Endothelial cell of umbilical vein (primary cell): ENCODE measurements around the gene UNKL. TPM values are rescaled to one million over a fixed set of nuclear protein-coding genes. Genes with fewer than 3 reads are reported as not detected.

Source experiments
- BruUV-seq: library from RNA; stranded (reverse); fragments of 400-500 nt; replicated peaks from 2 replicates; lab custom pipeline; 2021; lab: Mats Ljungman, UMichigan
- CTCF ChIA-PET: fragments of 300-600, 350-600 bp; sonication (Branson Sonifier 250); formaldehyde crosslinking; loops from one replicate; lab custom pipeline; 2021; ENCODE audit warnings: antibody characterized with exemption, inconsistent platforms; lab: Charles Lee
- POLR2A ChIA-PET: fragments of 300-600, 350-600 bp; sonication (Branson Sonifier 250); formaldehyde crosslinking; loops from one replicate; lab custom pipeline; 2021; ENCODE audit warnings: antibody characterized with exemption, inconsistent platforms; lab: Charles Lee
- DNase-seq: peaks from one replicate; pipeline ENCODE4 v3.0.0-alpha.2; 2011; ENCODE audit warnings: low read depth, low spot score
- FAIRE-seq: peaks from 2 replicates; lab custom pipeline; 2011; peaks lifted over from hg19 to GRCh38; lab: Jason Lieb, UNC
- H2AFZ ChIP-seq: 2 replicates; pipeline ENCODE4 v1.6.0; 2012; ENCODE audit warnings: low read depth, low read length, control low read depth, inconsistent platforms
- H3K27ac ChIP-seq: 2 replicates; pipeline ENCODE4 v1.5.1; 2011; ENCODE audit warnings: low read depth, mild to moderate bottlenecking, control low read depth, low read length, moderate library complexity; ENCODE audit not compliant: insufficient read depth
- H3K27me3 ChIP-seq, 2 experiments: 2 replicates each; pipeline versions ENCODE4 v1.6.0 to v1.6.1; 2011; ENCODE audit warnings: low read length in 2 of 2, mixed read lengths in 1 of 2; ENCODE audit not compliant: control insufficient read depth in 2 of 2, insufficient read depth in 2 of 2
- H3K36me3 ChIP-seq, 2 experiments: 2 replicates in 1 of 2; 3 replicates in 1 of 2; pipeline ENCODE4 v1.5.1; 2011; ENCODE audit warnings: low read length in 2 of 2, mild to moderate bottlenecking in 1 of 2, moderate library complexity in 1 of 2; ENCODE audit not compliant: control insufficient read depth in 2 of 2, insufficient read depth in 2 of 2; ENCODE audit errors: extremely low read depth in 1 of 2
- H3K4me1 ChIP-seq: 3 replicates; pipeline ENCODE4 v1.5.1; 2011; ENCODE audit warnings: mild to moderate bottlenecking, low read length; ENCODE audit not compliant: control insufficient read depth, insufficient read depth; ENCODE audit errors: extremely low read depth
- H3K4me2 ChIP-seq: 2 replicates; pipeline ENCODE4 v1.6.1; 2011; ENCODE audit warnings: low read length, control low read depth, mixed read lengths; ENCODE audit not compliant: insufficient read depth
- H3K4me3 ChIP-seq, 3 experiments: fragments of 200-600 bp in 1 of 3; sonication (generic), shearing (Covaris generic) in 1 of 3; replicated peaks in 1 of 3; 2 replicates each; pipeline ENCODE4 v1.5.1; 2011 to 2016; ENCODE audit warnings: control low read depth in 3 of 3, low read length in 3 of 3, mild to moderate bottlenecking in 2 of 3, inconsistent platforms in 1 of 3, low read depth in 1 of 3, moderate library complexity in 1 of 3; ENCODE audit not compliant: insufficient read depth in 1 of 3
- H3K79me2 ChIP-seq: 2 replicates; pipeline ENCODE4 v1.6.0; 2012; ENCODE audit warnings: low read length, inconsistent platforms; ENCODE audit not compliant: control insufficient read depth, insufficient read depth
- H3K9ac ChIP-seq: replicated peaks from 2 replicates; pipeline ENCODE3; 2011; ENCODE audit warnings: low read length, control low read depth; ENCODE audit not compliant: insufficient read depth; ENCODE audit errors: extremely low read depth
- H3K9me1 ChIP-seq: replicated peaks from 3 replicates; pipeline ENCODE4 v1.6.0; 2011; ENCODE audit warnings: mild to moderate bottlenecking, low read length; ENCODE audit not compliant: control insufficient read depth, insufficient read depth; ENCODE audit errors: extremely low read depth
- H3K9me3 ChIP-seq: replicated peaks from 2 replicates; pipeline ENCODE4 v1.5.1; 2012; ENCODE audit warnings: low read length, inconsistent platforms; ENCODE audit not compliant: control insufficient read depth, insufficient read depth
- H4K20me1 ChIP-seq: replicated peaks from 2 replicates; pipeline ENCODE3; 2011; ENCODE audit warnings: mild to moderate bottlenecking, low read length; ENCODE audit not compliant: control insufficient read depth, insufficient read depth; ENCODE audit errors: extremely low read depth
- CTCF ChIP-seq, 2 donors: IDR thresholded peaks; 1 replicate in 1 of 2; 2 replicates in 1 of 2; pipeline ENCODE4 v1.5.1; 2011; ENCODE audit warnings: low read length in 2 of 2, mild to moderate bottlenecking in 2 of 2, moderate library complexity in 2 of 2, control low read depth in 1 of 2, inconsistent platforms in 1 of 2, low read depth in 1 of 2; ENCODE audit not compliant: insufficient read depth in 1 of 2; ENCODE audit errors: extremely low read depth in 1 of 2
- EZH2 ChIP-seq: IDR thresholded peaks from 2 replicates; pipeline ENCODE4 v1.6.1; 2012; ENCODE audit warnings: borderline replicate concordance, low read depth, mild to moderate bottlenecking, moderate library complexity, low read length, inconsistent platforms; ENCODE audit not compliant: severe bottlenecking
- FOS ChIP-seq: IDR thresholded peaks from 2 replicates; pipeline ENCODE4 v1.6.1; 2011; ENCODE audit warnings: mild to moderate bottlenecking, low read length, moderate library complexity, borderline replicate concordance; ENCODE audit not compliant: insufficient read depth
- GATA2 ChIP-seq: IDR thresholded peaks from 2 replicates; pipeline ENCODE4 v1.7.0; 2011; ENCODE audit warnings: low read depth, mild to moderate bottlenecking, moderate library complexity, mixed read lengths, low read length; ENCODE audit not compliant: insufficient read length, insufficient read depth
- JUN ChIP-seq: IDR thresholded peaks from 2 replicates; pipeline ENCODE4 v1.6.1; 2011; ENCODE audit warnings: borderline replicate concordance, low read depth; ENCODE audit not compliant: insufficient read length, insufficient read depth
- MAX ChIP-seq: IDR thresholded peaks from 2 replicates; pipeline ENCODE4 v1.6.1; 2011; ENCODE audit not compliant: insufficient read depth, insufficient read length
- MYC ChIP-seq: IDR thresholded peaks from one replicate; pipeline ENCODE4 v1.6.1; 2011; ENCODE audit warnings: mild to moderate bottlenecking, low read depth, low read length
- POLR2A ChIP-seq: IDR thresholded peaks from 2 replicates; pipeline ENCODE4 v1.6.1; 2012; ENCODE audit warnings: low read depth, mild to moderate bottlenecking, control low read depth, low read length
- POLR2AphosphoS5 ChIP-seq: IDR thresholded peaks from 2 replicates; pipeline ENCODE4 v1.6.1; 2012; ENCODE audit warnings: low read depth, mild to moderate bottlenecking, control low read depth, low read length, moderate library complexity; ENCODE audit not compliant: insufficient read depth
- dilution Hi-C: fragments of 300-500 bp; cut with MboI; formaldehyde crosslinking; loops from one replicate; pipeline ENCODE4 v1.15.0; 2019; ENCODE audit warnings: low sequenced_read_pairs; ENCODE audit not compliant: extremely low pct_ligation_motif_present
- intact Hi-C: fragments of 100-400 bp; cut with micrococcal nuclease; formaldehyde crosslinking; loops from one replicate; pipeline ENCODE4 v1.10.0; 2022
- polyA plus RNA-seq, 4 experiments: library from polyadenylated mRNA; depleted of rRNA in 3 of 4; stranded (reverse) in 3 of 4; unstranded in 1 of 4; fragments of >200 nt; gene quantifications; 2 replicates each; pipeline versions ENCODE4 v1.2.1 to v1.2.3, GENCODE V29; 2011 to 2012; ENCODE audit warnings: missing spikeins in 1 of 4
- total RNA-seq: library from RNA; stranded (reverse); gene quantifications from 2 replicates; pipeline ENCODE4 v1.2.3, GENCODE V29; 2021

Gene UNKL
- total and polyA plus RNA-seq, 2 donors (not counting 3 experiments of a cell fraction or from before 2014, with no cell fraction given) = 17.1 to 32.8 TPM

- Histone ChIP-seq H3K79me2 (no peaks in the 10 kb centered on the region), H2AFZ (no peak overlapping the region), H3K9me3 (no peaks in the 10 kb centered on the region), H3K4me2 (no peak overlapping the region), H3K9me1 (no peaks in the 10 kb centered on the region), H3K36me3 (peaks cover 0 to 37% of the 10 kb centered on the region in 2 experiments), H3K9ac (no peak overlapping the region), H3K4me3 (no peak overlapping the region), H3K27me3 (no peaks in the 10 kb centered on the region), H4K20me1 (no peaks in the 10 kb centered on the region), H3K4me1 (no peaks in the 10 kb centered on the region), H3K27ac (no peak overlapping the region)
- FAIRE-seq (no peak), DNase-seq (no peak)
- TF ChIP-seq FOS (no peak), EZH2 (no peak), MYC (no peak), GATA2 (no peak), POLR2AphosphoS5 (no peak), JUN (no peak), MAX (no peak), CTCF (IDR thresholded peaks at IDR 0.05; ENCODE audit: extremely low read depth in 1 of 2, insufficient read depth in 1 of 2, low read depth in 1 of 2, low read length in 2 of 2) (no peak), POLR2A (no peak)
- POLR2A ChIA-PET = no interaction called here
- CTCF ChIA-PET = no interaction called here
- intact Hi-C loops (no loop called here), dilution Hi-C loops (no loop called here)
- no TSS peak for BruUV-seq
These were observed 45.5 kb upstream of the UNKL start for GRCh38 chr16:1459967-1460366.
